ENCODE results near the gene CSPG4. TPM values are rescaled to one million over a fixed set of nuclear protein-coding genes. Genes with fewer than 3 reads are reported as not detected.
"Not testable (repeated sequence)": the region's sequence is repeated elsewhere in the genome, so short reads cannot be mapped to it uniquely, and the experiment has no call there.

The CSPG4 gene
- total RNA-seq, 2 donors from 2014 or later, result 2.1 to 12.7 TPM

DNA sequence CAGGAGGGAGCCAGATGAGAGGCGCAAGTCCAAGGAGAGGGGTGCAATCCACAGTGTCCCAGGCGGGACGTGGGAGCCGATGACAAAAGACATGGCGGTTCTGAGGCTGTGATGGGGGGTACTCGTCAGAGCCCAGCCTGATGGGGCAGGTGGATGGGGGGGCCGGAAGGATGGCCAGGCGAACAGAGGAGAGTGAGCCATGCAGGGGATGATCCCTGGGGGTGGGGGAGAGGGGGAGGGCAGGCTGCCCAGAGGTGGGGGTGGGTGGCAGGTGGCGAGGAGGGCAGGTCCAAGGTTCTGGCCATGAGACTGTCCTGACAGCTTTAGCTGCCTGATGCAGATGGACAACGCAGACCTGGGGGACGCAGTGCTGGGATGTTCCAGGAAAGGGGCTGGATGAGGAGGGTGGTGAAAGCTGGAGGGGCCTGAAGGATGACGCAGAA, 8.9 kb upstream of the CSPG4 start:
- Histone ChIP-seq H3K27ac (no peak overlapping the region), H3K9me3 (no peaks in the 10 kb centered on the region), H3K4me3 (no peak overlapping the region), H3K4me1 (peaks cover 6% of the 10 kb centered on the region), H3K27me3 (no peaks in the 10 kb centered on the region), H3K9ac (ENCODE audit: low read depth in 2 of 2, low read length in 2 of 2) (no peak overlapping the region), H3K36me3 (no peaks in the 10 kb centered on the region)
- intact Hi-C loops (cut with DNase I), result no loop called here
- no peak for TF ChIP-seq CTCF (IDR thresholded peaks at IDR 0.05)
- DNase-seq, result no peak

DNA sequence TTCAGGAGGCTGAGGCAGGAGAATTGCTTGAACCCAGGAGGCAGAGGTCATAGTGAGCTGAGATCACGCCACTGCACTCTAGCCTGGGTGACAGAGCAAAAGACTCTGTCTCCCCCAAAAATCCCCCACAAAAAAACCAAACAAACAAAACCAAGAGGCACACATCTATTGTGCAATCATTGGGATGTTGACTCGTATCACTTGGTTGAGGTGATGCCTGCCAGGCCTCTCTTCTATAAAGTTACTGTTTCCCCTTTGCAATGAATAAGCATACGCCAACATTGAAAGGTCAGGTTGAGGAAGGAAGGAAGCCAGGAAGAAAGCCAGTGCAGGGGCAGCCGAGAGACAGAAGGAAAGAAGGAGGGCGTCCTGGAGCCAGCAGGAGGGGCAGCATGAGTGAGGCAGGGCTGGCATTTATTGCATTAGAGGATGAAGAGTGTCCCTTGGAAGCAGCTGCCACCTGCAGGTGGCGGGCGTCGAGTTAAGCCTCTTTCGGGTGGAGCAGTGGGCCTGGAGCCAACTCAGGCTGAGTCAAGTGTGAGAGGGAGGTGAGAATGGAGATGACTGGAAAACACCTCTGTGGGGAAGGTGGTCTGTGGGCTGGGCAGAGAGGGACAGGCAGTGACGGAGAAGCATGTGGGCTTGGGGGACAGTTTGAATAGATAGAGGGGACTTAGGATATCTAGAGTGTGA, 8.3 kb upstream of the CSPG4 start:
- no peaks in the 10 kb centered on the region for H3K36me3 ChIP-seq
- DNase-seq, result peak; percentile 89
- H3K9ac ChIP-seq (ENCODE audit: low read depth in 2 of 2, low read length in 2 of 2), result no peak overlapping the region
- no peaks in the 10 kb centered on the region for H3K9me3 ChIP-seq
- H3K27ac ChIP-seq, result no peak overlapping the region
- intact Hi-C loops (cut with DNase I), result no loop called here
- peaks cover 6% of the 10 kb centered on the region for H3K4me1 ChIP-seq
- no peaks in the 10 kb centered on the region for H3K27me3 ChIP-seq
- no peak overlapping the region for H3K4me3 ChIP-seq
- TF ChIP-seq CTCF (IDR thresholded peaks at IDR 0.05), result peak; percentile 20

- intact Hi-C loops (cut with DNase I), result no loop called here
- Histone ChIP-seq H3K27ac (no peak overlapping the region), H3K9me3 (no peaks in the 10 kb centered on the region), H3K36me3 (no peaks in the 10 kb centered on the region), H3K27me3 (no peaks in the 10 kb centered on the region), H3K9ac (ENCODE audit: low read depth in 2 of 2, low read length in 2 of 2) (no peak overlapping the region), H3K4me3 (no peak overlapping the region), H3K4me1 (peaks cover 6% of the 10 kb centered on the region)
- no peak for DNase-seq
- no peak for TF ChIP-seq CTCF (IDR thresholded peaks at IDR 0.05)
Measured at GRCh38 chr15:75720297-75720696, 7.6 kb upstream of the CSPG4 start.

GRCh38 chr15:75718328-75718727, 5.7 kb upstream of the CSPG4 start:
- H3K4me1 ChIP-seq, result peaks cover 6% of the 10 kb centered on the region
- H3K9ac ChIP-seq (ENCODE audit: low read depth in 2 of 2, low read length in 2 of 2), result no peak overlapping the region
- no peak for TF ChIP-seq CTCF (IDR thresholded peaks at IDR 0.05)
- no peaks in the 10 kb centered on the region for H3K27me3 ChIP-seq
- intact Hi-C loops (cut with DNase I), result no loop called here
- H3K27ac ChIP-seq, result no peak overlapping the region
- H3K9me3 ChIP-seq, result no peaks in the 10 kb centered on the region
- no peaks in the 10 kb centered on the region for H3K36me3 ChIP-seq
- no peak for DNase-seq
- H3K4me3 ChIP-seq, result no peak overlapping the region

DNA sequence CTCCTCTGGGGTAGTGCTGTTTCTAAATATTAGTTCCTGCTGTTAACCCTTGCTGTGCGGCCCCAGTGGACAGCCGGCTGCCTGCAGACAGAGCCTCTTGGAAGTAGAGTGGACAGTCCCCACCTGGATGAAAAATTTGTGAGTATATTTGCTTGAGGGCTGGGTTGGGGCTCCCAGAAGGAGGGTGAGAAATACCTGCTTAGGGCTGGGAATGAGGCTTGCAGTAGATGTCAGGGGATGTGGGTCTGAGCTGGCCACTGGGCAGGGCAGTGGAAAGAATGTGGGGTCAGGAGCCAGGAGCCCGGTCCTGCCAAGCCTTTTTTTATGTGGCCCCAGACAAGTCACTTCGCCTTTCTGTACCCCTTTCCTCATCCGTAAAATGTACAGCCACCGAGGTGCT, 4.4 kb upstream of the CSPG4 start:
- H3K36me3 ChIP-seq; H3K27me3 ChIP-seq; H3K4me1 ChIP-seq; H3K27ac ChIP-seq; H3K4me3 ChIP-seq; DNase-seq; H3K9me3 ChIP-seq; intact Hi-C loops (cut with DNase I); H3K9ac ChIP-seq (ENCODE audit: low read depth in 2 of 2, low read length in 2 of 2): not testable (repeated sequence)

DNA sequence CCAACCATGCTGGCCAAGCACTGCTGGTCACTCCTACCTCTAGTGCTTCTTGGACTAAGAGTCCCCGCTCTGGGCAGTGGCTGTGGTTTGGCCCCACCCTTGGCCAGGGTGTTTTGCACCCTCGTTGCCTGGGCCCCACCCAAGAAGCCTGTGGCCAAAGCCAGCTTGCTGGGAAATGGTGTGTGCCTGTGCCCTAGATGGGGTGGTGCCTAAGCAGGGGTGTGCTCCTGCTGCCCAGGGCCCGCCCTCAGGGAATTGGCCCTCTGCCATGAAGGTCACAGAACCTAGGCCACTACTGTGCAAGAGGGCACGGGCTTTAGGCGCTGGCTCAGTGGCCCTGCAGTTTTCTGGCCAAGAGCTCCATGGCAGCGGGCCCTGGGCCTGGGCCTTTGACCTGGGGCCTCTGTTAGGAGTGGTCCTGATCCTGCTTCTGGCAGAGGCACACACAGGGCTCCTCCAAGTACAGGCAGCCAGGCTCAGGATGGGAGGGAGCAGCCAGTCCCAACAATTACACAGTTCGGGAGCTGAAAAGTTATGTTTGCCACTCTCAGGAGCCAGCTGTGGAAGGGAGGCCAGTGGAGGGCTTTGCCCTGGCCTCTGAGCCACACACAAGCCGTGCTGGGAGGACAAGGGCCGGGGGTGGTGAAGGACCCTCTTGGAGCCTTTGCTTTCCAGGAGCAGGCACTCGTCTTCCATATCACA, 3.8 kb upstream of the CSPG4 start:
- H3K27me3 ChIP-seq; H3K9ac ChIP-seq (ENCODE audit: low read depth in 2 of 2, low read length in 2 of 2); H3K36me3 ChIP-seq; intact Hi-C loops (cut with DNase I); H3K9me3 ChIP-seq; H3K4me3 ChIP-seq; H3K4me1 ChIP-seq; DNase-seq: not testable (repeated sequence)
- H3K27ac ChIP-seq, result peak overlapping the region; percentile 32

- H3K27ac ChIP-seq; H3K4me3 ChIP-seq; H3K27me3 ChIP-seq; H3K9ac ChIP-seq (ENCODE audit: low read depth in 2 of 2, low read length in 2 of 2); H3K9me3 ChIP-seq; intact Hi-C loops (cut with DNase I); H3K36me3 ChIP-seq; H3K4me1 ChIP-seq; DNase-seq: not testable (repeated sequence)
Measured at GRCh38 chr15:75715312-75715832, 2.7 kb upstream of the CSPG4 start.
